SH-SY5Y (cell line): ENCODE results near the gene KIAA1586.
"Not testable (repeated sequence)": the region's sequence is repeated elsewhere in the genome, so short reads cannot be mapped to it uniquely, and the experiment has no call there.

Source experiments
- GATA2 ChIP-seq: IDR thresholded peaks from 2 replicates; pipeline ENCODE4 v1.6.1; 2011; ENCODE audit warnings: mild to moderate bottlenecking, low read depth, low read length
- GATA3 ChIP-seq: IDR thresholded peaks from 2 replicates; pipeline ENCODE4 v1.6.1; 2011; ENCODE audit warnings: low read depth, mild to moderate bottlenecking, low read length, moderate library complexity

The KIAA1586 gene, protein sequence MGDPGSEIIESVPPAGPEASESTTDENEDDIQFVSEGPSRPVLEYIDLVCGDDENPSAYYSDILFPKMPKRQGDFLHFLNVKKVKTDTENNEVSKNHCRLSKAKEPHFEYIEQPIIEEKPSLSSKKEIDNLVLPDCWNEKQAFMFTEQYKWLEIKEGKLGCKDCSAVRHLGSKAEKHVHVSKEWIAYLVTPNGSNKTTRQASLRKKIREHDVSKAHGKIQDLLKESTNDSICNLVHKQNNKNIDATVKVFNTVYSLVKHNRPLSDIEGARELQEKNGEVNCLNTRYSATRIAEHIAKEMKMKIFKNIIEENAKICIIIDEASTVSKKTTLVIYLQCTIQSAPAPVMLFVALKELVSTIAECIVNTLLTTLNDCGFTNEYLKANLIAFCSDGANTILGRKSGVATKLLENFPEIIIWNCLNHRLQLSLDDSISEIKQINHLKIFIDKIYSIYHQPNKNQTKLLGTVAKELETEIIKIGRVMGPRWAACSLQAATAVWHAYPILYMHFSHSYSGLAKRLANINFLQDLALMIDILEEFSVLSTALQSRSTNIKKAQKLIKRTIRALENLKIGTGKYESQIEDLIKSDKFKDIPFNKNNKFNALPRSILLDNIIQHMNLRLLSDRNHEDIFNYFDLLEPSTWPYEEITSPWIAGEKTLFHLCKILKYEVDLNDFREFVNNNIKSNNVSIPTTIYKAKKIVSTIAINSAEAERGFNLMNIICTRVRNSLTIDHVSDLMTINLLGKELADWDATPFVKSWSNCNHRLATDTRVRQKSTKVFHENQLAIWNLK

DNA sequence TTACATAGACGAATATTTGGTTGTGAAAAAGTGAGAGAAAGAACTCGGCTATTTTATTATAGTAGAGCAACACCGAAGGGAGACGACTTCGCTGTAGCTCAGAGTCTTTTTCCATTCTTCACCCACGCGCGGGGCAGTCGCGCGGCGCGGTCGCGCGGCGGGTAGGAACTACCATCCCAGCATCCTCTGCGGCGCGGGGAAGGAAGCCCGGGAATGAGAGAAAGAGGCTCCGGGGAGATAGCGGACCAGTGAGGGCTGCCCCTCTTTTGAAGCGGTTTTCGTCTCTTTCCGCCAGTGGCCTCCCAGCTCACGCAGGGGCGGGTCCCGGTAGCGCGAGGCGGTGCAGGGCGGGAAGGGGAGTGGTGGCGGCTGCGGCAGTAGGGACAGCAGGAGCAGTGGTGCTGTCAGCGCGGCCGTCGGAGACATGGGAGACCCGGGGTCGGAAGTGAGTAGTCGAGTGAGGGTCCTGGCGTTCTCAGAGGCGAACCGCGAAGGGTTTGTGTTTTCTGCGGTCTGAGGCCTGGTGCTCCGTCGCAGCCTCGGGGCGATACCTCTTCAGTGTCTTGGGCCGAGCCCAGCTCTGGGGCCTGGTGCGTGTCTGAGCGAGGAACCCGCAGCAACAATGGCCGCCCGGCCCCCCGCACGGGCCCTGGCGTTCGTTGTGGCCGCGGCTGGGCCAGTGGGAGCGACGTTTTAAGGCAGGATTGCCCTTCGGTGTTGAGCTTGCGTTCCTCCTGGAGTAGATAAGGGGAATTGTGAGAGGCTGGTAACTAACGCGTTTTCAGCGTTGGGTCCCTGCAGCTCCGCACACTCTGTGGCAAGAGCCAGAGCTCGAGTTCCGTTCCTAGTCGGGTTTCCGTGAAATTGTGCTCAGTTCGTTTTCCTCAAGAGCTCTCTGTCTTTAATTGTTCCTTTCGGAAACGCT, at the start of gene KIAA1586:
TSS of gene KIAA1586 (plus strand) at position 362 of the 925 bp plus-strand sequence. CDS start at position 425, 63 bp downstream.
- not testable (repeated sequence) for TF ChIP-seq GATA2, GATA3

DNA sequence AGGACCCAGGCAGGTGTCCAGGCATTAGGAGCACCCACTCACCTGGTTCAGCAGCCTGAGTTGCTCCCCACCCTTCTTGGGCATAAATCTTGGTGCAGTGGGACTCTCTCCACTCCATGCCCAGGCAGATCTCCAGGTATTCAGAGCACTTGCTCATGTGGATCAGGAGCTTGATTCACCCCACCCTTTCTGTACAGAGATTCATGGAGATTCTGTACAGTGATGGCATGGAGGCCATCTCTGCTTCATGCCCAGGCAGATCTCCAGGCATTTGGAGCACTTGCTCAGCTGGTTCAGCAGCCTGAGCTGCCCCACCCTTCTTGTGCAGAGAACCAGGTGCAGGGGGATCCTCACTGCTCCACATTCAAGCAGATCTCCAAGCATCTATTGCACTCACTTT, 47.4 kb upstream of the KIAA1586 start:
- TF ChIP-seq GATA2 (no peak), GATA3 (no peak)

DNA sequence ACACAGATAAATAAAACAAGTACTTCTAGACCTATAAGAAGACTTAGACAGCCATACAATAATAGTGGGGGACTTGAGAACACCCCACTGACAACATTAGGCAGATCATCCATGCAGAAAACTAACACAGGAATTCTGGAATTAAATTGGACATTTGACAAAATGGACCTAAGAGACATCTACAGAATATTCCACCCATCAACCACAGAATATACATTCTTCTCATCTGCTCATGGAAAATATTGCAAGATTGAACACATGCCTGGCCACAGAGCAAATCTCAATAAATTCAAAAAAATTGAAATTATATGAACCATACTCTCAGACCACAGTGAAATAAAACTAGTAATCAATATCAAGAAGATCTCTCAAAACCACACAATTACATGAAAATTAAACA, 44.3 kb upstream of the KIAA1586 start:
- TF ChIP-seq GATA3 = no peak

DNA sequence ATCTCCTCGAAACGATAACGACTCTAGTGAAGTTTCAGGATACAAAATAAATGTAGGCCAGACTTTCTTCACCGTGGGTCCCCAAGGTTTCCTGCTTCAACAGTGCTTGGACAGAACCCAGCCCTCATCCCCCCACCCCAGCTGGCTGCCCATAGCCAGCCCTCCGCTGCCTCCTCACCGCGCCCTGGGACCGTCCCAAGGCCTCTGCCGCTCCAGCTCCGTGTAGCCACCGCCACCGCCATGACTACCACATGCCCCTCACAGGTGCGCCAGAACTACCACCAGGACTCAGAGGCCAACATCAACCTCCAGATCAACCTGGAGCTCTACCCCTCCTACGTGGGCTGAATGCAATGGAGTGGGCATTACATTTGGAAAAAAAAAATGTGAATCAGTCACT, 42.2 kb upstream of the KIAA1586 start:
- no peak for TF ChIP-seq GATA2
- no peak for TF ChIP-seq GATA3

DNA sequence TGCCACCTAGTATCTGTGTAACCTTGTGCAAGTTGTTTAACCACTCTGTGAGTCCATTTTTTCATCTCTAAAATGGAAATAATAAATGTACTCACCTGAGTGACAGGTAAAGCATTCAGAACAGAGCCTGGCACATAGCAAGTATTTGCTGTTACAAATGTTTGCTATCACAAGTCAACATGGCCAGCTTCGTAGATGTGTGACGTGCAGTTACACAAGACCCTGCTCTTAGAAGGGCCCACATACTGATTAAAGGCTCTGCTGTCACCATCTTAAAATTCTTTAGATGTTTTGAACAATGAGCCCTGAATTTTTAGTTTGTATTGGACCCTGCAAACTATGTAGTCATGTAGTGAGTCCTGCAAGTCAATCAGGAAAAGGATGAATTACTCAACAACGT, 40.4 kb upstream of the KIAA1586 start:
- no peak for TF ChIP-seq GATA3
- no peak for TF ChIP-seq GATA2

DNA sequence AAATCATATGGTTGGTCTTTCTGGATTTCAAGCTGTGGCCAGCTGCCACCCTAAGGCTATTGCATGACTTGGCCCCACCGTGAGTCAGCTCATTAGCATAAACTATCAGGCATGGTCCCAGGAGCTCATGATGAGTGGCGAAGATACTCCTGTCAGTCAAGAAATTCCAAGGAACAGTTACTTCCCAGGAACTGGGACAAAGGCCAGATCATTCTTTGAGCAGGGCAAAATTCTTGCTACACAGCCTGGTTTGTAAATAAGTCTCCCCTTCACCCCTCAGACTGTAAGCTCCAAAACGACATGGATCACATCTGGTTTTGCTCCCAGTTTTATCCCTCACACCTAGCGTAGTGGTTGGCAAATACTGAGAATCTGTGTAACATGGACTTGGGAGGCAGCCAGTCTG, 33.0 kb upstream of the KIAA1586 start:
- TF ChIP-seq GATA3 (no peak), GATA2 (no peak)

DNA sequence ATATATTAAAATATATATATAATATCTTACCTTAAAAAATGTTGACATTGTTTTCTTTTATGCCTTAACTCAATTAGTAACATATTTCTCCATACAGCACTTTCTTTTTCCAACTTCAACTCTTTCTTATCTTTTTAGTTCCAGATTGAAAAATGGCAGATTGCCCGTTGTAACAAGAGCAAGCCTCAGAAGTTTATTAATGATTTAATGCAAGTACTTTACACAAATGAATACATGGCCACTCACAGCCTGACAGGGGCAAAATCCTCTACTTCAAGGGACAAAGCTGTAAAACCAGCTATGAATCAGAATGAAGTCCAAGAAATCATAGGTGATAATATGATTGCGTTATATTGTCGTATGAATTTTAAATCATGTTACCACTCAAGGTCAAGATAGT, 29.4 kb upstream of the KIAA1586 start:
- TF ChIP-seq GATA2 (no peak), GATA3 (no peak)

DNA sequence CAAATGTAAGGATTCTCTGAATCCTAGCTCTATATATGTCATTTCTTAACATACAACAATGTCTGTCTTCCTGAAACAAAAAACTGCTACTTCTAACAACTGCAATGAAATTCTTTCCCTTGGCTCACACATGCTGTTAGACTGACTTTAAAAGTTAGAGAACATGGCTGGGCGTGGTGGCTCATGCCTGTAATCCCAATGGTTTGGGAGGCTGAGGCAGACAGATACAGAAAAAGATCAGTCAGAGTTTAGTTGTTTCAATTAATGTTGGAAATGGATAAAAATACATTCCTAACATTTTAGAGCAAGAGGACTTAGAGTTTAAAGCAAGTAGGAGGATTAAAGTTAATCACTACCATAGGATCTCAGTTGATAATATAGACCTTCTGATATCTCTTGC, 28.7 kb upstream of the KIAA1586 start:
- TF ChIP-seq GATA3 = no peak

DNA sequence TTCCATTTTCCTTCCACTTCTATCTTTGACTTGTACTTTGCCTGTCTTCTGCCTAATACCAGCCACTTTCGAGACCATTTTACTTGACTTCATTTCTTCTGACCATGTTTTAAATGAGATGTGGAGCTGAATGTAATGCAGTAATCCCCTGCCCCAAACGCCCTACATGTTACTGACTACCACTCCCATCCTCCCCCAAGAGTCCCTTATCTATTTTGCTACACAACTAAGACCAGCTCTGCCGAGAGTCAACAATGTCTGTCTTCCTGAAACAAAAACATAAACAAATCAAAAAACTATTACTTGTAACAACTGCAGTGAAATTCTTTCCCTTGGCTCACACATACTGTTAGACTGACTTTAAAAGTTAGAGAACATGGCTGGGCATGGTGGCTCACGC, 27.1 kb upstream of the KIAA1586 start:
- no peak for TF ChIP-seq GATA3

DNA sequence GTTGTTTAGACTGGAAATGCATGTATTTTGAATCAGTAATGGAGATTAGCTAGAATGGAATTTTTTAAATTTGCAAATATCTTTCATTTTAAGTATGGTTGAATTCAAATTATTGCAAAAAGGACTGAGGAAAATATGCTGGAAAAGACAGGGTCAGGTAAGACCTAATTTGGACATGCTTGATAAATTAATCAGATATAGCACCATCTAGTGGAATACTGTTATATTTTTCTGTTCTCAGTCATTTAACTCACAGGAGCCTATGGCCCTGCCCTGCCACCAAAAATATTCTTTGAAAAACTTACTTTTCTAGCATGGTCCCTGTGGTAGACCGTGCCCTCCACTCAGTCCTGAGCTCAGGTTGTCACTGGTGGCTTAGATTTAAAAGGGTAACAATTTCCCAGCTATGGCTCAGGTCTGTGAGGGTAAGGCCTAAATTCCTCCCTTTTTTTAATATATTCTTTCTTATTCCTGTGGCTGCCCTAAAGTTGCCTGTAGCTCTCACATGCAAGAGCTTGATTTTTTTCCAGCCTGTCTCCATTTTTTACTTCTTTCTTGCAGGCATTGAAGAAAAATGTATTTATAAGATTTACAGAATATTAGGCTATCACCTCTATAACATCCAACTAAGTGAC, 25.3 kb upstream of the KIAA1586 start:
- TF ChIP-seq GATA3 (no peak), GATA2 (no peak)

DNA sequence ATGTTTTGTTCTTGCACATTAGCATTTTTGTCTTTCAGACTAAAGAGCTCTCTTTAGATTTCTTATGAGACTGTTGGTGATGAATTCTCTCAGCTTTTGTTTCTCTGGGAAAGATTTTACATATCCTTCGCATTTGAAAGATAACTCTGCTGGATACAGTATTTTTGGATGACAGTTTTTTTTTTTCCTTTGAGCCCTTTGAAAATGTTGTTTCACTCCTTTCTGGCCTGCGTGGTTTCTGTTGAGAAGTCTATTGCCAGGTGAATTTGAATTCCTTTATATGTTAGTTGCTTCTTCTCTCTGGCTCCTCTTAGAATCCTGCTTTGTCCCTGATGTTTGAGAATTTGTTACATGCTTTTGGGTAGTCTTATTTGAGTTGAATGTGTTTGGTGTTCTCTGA, 22.2 kb upstream of the KIAA1586 start:
- TF ChIP-seq GATA3 (no peak), GATA2 (no peak)

DNA sequence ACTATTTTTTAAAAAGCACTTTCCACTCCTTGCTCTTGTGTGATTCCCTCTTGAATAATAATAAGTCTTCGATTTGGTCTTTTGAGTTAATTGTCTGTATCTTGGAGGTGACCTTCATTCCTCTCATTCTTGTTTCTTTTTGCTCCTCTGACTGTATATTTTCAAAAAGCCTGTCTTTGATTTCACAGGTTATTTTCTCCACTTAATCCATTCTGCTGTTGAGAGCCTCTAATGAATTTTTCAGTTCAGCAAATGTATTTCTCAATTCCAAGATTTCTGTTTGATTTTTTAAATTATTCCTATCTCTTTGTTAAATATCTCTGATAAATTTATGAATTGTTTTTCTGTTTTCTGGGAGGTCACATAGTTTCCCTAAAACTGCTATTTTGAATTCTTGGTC, 21.7 kb upstream of the KIAA1586 start:
- TF ChIP-seq GATA3 (no peak), GATA2 (no peak)

DNA sequence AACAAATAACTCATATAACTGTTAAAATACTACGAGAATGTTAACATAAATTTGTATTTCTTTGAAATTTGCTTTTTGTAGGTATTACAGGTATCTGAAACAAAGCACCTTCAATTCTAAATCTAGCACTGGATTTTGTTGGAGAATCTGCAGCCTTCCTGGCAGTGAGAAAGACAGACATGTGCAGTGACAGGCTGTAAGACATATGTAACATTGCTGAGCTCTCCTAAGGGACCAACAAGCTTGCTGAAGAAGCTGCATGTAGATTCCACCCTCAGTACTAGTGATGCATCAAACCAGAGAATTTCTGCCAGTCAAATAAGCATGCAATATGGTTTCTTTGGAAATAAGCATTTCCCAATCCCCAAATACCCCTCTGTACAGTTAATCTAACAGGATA, 20.5 kb upstream of the KIAA1586 start:
- TF ChIP-seq GATA3 = no peak
- no peak for TF ChIP-seq GATA2

DNA sequence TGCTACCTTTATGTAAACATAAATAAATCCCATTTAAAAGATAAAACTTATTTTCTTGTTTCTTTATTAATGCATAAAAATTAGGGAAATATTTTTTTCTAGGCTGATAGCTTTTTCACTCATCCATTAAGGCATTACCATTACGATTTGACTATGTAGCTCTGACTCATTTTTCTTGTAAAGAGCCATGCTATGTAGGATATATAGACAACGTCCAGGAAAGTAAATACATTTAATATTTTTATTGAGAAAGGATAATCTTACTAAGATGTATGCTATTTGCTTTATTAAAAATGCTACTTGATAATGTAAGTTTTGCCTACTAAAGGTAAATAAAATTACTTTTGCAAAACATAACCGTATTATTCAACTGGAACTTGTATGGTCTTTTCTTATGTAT, 19.2 kb upstream of the KIAA1586 start:
- TF ChIP-seq GATA2 = no peak

DNA sequence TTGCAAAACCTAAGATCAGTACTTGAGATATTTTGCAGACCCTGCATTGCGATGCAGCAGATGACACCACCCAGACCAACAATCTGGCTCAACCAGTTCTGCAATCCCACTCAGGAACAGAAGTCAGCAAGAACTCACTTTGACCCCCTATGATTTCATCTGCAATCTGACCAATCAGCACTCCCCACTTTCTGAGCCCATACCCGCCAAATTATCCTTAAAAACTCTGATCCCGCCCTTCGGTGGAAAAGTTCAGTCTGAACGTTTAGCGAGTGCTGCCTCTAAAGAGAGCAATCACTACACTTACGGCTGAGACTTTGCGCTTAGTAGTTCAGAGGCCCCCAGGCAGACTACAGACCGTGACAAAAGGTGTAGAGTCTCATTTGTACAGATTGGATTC, 17.3 kb upstream of the KIAA1586 start:
- TF ChIP-seq GATA3 = no peak
- TF ChIP-seq GATA2 = no peak
